Measurements from ENCODE around the gene RBX1.
"Not testable (repeated sequence)": the region's sequence is repeated elsewhere in the genome, so short reads cannot be mapped to it uniquely, and the experiment has no call there.

The RBX1 gene

DNA sequence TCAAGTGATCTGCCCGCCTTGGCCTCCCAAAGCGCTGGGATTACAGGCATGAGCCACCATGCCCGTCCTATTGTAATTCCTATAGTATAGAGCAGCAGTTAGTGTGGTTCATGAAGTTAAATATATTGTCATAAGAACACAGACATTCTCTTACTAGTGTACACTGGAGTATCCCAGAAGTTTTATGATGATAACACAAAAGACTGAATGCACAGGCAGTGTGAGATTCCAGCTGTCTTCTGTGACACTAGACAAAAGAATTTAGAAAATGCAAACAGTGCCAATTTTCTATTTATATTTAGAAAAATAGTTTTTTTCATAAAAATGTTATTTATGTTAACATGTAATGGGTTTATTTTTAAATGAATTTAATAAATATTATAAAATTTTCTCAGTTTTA lies 39.4 kb upstream of the RBX1 start:
- H3K9me3 ChIP-seq (ENCODE audit: insufficient read depth, low read depth, low read length) = no peaks in the 10 kb centered on the region
- TF ChIP-seq, protein P1, sequence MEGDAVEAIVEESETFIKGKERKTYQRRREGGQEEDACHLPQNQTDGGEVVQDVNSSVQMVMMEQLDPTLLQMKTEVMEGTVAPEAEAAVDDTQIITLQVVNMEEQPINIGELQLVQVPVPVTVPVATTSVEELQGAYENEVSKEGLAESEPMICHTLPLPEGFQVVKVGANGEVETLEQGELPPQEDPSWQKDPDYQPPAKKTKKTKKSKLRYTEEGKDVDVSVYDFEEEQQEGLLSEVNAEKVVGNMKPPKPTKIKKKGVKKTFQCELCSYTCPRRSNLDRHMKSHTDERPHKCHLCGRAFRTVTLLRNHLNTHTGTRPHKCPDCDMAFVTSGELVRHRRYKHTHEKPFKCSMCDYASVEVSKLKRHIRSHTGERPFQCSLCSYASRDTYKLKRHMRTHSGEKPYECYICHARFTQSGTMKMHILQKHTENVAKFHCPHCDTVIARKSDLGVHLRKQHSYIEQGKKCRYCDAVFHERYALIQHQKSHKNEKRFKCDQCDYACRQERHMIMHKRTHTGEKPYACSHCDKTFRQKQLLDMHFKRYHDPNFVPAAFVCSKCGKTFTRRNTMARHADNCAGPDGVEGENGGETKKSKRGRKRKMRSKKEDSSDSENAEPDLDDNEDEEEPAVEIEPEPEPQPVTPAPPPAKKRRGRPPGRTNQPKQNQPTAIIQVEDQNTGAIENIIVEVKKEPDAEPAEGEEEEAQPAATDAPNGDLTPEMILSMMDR (conservative IDR thresholded peaks at IDR 0.05; ENCODE audit: low read length) = no peak
- no peak for TF ChIP-seq EZH2phosphoT487 (IDR thresholded peaks at IDR 0.05; ENCODE audit: borderline replicate concordance)
- H3K4me3 ChIP-seq (ENCODE audit: low read length, poor library complexity, severe bottlenecking) = no peak overlapping the region
- H2AFZ ChIP-seq (ENCODE audit: low read length) = no peak overlapping the region
- H3K4me2 ChIP-seq (ENCODE audit: low read depth, low read length, poor library complexity, severe bottlenecking) = no peak overlapping the region
- H3K9me2 ChIP-seq (replicated peaks; ENCODE audit: low read depth, low read length) = no peaks in the 10 kb centered on the region
- H3K27me3 ChIP-seq (ENCODE audit: insufficient read depth, low read length, poor library complexity, severe bottlenecking) = no peaks in the 10 kb centered on the region
- H3K36me3 ChIP-seq (ENCODE audit: insufficient read depth, low read length) = peaks cover 3% of the 10 kb centered on the region; the same call in 1 of the 2 replicates
- H3F3A ChIP-seq (ENCODE audit: low read depth) = no peaks in the 10 kb centered on the region
- no peaks in the 10 kb centered on the region for H4K20me1 ChIP-seq (ENCODE audit: insufficient read depth, low read length, poor library complexity, severe bottlenecking)
- no peaks in the 10 kb centered on the region for H3K79me2 ChIP-seq (ENCODE audit: insufficient read depth, low read length)
- no peak overlapping the region for H3K9ac ChIP-seq (ENCODE audit: low read depth, low read length, poor library complexity, severe bottlenecking)
- H3K4me1 ChIP-seq (ENCODE audit: insufficient read depth, low read length, poor library complexity, severe bottlenecking) = no peaks in the 10 kb centered on the region

DNA sequence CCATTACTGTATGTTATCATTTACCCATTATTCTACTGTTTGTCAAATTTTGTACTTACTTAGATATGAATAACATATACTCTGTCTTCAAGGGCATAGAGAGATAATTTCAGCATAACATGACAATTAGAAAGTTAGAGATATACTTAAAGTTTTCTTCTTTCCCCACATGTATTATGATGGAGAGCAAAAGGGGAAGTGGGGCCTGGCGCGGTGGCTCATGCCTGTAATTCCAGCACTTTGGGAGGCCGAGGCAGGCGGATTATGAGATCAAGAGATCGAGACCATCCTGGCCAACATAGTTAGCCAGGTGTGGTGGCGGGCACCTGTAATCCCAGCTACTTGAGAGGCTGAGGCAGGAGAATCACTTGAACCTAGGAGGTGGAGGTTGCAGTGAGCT lies 38.2 kb upstream of the RBX1 start:
- H3K9me2 ChIP-seq (replicated peaks; ENCODE audit: low read depth, low read length); H3K79me2 ChIP-seq (ENCODE audit: insufficient read depth, low read length); H3K4me3 ChIP-seq (ENCODE audit: low read length, poor library complexity, severe bottlenecking); H3K27me3 ChIP-seq (ENCODE audit: insufficient read depth, low read length, poor library complexity, severe bottlenecking); H3K36me3 ChIP-seq (ENCODE audit: insufficient read depth, low read length); H3K4me2 ChIP-seq (ENCODE audit: low read depth, low read length, poor library complexity, severe bottlenecking); H2AFZ ChIP-seq (ENCODE audit: low read length); H3K4me1 ChIP-seq (ENCODE audit: insufficient read depth, low read length, poor library complexity, severe bottlenecking); H3F3A ChIP-seq (ENCODE audit: low read depth); H3K9me3 ChIP-seq (ENCODE audit: insufficient read depth, low read depth, low read length); H3K9ac ChIP-seq (ENCODE audit: low read depth, low read length, poor library complexity, severe bottlenecking); H4K20me1 ChIP-seq (ENCODE audit: insufficient read depth, low read length, poor library complexity, severe bottlenecking): not testable (repeated sequence)

DNA sequence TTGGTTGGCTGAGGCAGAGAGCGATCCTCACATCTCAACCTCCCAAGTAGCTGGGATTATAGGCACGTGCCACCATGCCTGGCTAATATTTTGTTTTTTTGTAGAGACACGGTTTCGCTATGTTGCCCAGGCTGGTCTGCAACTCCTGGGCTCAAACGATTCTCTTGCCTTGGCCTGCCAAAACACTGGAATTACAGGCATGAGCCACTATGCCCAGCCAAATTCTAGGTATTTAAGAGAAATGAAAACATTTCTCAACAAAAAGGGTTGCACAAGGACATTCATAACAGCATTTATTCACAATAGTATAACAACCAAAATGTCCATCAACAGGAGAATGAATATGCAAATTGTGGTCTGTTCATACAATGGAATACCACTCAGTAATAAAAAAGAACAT lies 31.7 kb upstream of the RBX1 start:
- H3K27me3 ChIP-seq (ENCODE audit: insufficient read depth, low read length, poor library complexity, severe bottlenecking) = no peaks in the 10 kb centered on the region

DNA sequence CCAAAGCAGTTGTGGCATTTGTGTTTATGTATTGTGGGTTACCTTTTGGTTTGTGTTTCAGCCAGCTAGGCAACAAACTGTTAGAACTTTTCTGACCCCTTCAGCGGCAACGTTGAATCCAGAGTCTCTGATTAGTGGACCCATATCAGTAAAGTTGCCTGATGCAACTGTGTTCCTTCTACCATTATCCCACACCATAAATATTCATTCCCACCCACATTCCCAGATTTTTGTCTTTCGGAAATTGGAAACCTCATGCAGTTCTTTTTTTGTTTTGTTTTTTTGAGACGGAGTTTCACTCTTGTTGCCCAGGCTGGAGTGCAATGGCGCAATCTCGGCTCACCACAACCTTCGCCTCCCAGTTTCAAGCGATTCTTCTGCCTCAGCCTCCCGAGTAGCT lies 30.7 kb upstream of the RBX1 start:
- Histone ChIP-seq H3K79me2 (ENCODE audit: insufficient read depth, low read length) (no peaks in the 10 kb centered on the region), H3K9me2 (replicated peaks; ENCODE audit: low read depth, low read length) (no peaks in the 10 kb centered on the region), H3K9ac (ENCODE audit: low read depth, low read length, poor library complexity, severe bottlenecking) (no peak overlapping the region), H3K36me3 (ENCODE audit: insufficient read depth, low read length) (peaks cover 15% of the 10 kb centered on the region; the same call in 1 of the 2 replicates), H4K20me1 (ENCODE audit: insufficient read depth, low read length, poor library complexity, severe bottlenecking) (no peaks in the 10 kb centered on the region), H3K9me3 (ENCODE audit: insufficient read depth, low read depth, low read length) (no peaks in the 10 kb centered on the region), H3K4me3 (ENCODE audit: low read length, poor library complexity, severe bottlenecking) (no peak overlapping the region), H3F3A (ENCODE audit: low read depth) (no peaks in the 10 kb centered on the region), H3K27me3 (ENCODE audit: insufficient read depth, low read length, poor library complexity, severe bottlenecking) (no peaks in the 10 kb centered on the region), H3K4me2 (ENCODE audit: low read depth, low read length, poor library complexity, severe bottlenecking) (no peak overlapping the region), H3K4me1 (ENCODE audit: insufficient read depth, low read length, poor library complexity, severe bottlenecking) (no peaks in the 10 kb centered on the region), H2AFZ (ENCODE audit: low read length) (no peak overlapping the region)
- TF ChIP-seq EZH2phosphoT487 (IDR thresholded peaks at IDR 0.05; ENCODE audit: borderline replicate concordance) = no peak
- TF ChIP-seq, protein P1 (conservative IDR thresholded peaks at IDR 0.05; ENCODE audit: low read length) = no peak

More for the DNA sequence above, 31.7 kb upstream of the RBX1 start:
- no peaks in the 10 kb centered on the region for H3K4me1 ChIP-seq (ENCODE audit: insufficient read depth, low read length, poor library complexity, severe bottlenecking)
- H3K79me2 ChIP-seq (ENCODE audit: insufficient read depth, low read length) = no peaks in the 10 kb centered on the region
- no peaks in the 10 kb centered on the region for H3K9me3 ChIP-seq (ENCODE audit: insufficient read depth, low read depth, low read length)
- H2AFZ ChIP-seq (ENCODE audit: low read length) = no peak overlapping the region
- no peaks in the 10 kb centered on the region for H3K9me2 ChIP-seq (replicated peaks; ENCODE audit: low read depth, low read length)
- no peaks in the 10 kb centered on the region for H4K20me1 ChIP-seq (ENCODE audit: insufficient read depth, low read length, poor library complexity, severe bottlenecking)
- no peak for TF ChIP-seq EZH2phosphoT487 (IDR thresholded peaks at IDR 0.05; ENCODE audit: borderline replicate concordance)
- TF ChIP-seq, protein P1 (conservative IDR thresholded peaks at IDR 0.05; ENCODE audit: low read length) = no peak
- H3K9ac ChIP-seq (ENCODE audit: low read depth, low read length, poor library complexity, severe bottlenecking) = no peak overlapping the region
- no peak overlapping the region for H3K4me3 ChIP-seq (ENCODE audit: low read length, poor library complexity, severe bottlenecking)
- H3K4me2 ChIP-seq (ENCODE audit: low read depth, low read length, poor library complexity, severe bottlenecking) = no peak overlapping the region
- H3K36me3 ChIP-seq (ENCODE audit: insufficient read depth, low read length) = peaks cover 9% of the 10 kb centered on the region; the same call in 1 of the 2 replicates
- no peaks in the 10 kb centered on the region for H3F3A ChIP-seq (ENCODE audit: low read depth)
